ENCODE measurements around the gene RIPOR3. TPM values are rescaled to one million over a fixed set of nuclear protein-coding genes. Genes with fewer than 3 reads are reported as not detected.

The RIPOR3 gene
- total RNA-seq, 1 donor from 2014 or later: 0.53 TPM

DNA sequence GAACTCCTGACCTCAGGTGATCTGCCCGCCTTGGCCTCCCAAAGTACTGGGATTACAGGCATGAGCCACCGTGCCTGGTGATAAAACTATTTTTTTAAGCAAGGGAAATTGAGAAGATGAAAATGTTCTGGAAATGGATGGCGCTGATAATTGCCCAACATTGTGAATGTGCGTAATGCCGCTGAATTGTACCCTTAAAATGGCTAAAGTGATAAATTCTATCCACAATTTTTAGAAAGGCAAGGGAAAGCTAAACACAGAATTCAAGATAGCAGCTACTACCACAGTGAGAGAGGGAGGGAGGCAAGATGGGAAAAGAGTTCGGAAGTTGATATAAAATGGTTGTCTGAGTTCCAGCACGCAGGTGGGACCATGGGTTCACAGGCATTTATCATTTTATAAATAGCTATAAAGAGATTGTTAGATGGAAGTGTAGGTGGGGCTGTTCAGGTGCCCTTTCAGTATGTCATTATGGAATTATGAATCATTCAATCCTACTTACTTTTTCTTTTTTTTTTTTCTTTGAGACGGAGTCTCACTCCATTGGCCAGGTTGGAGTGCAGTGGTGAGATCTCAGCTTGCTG is 8.3 kb downstream of the RIPOR3 start:
- Histone ChIP-seq H3K4me3 (ENCODE audit: low read depth, low read length) (no peak overlapping the region), H3K27me3 (ENCODE audit: control insufficient read depth, insufficient read depth, low read length) (no peaks in the 10 kb centered on the region), H3K36me3 (ENCODE audit: control insufficient read depth, insufficient read depth, low read length) (no peaks in the 10 kb centered on the region)
- TF ChIP-seq, protein P1, sequence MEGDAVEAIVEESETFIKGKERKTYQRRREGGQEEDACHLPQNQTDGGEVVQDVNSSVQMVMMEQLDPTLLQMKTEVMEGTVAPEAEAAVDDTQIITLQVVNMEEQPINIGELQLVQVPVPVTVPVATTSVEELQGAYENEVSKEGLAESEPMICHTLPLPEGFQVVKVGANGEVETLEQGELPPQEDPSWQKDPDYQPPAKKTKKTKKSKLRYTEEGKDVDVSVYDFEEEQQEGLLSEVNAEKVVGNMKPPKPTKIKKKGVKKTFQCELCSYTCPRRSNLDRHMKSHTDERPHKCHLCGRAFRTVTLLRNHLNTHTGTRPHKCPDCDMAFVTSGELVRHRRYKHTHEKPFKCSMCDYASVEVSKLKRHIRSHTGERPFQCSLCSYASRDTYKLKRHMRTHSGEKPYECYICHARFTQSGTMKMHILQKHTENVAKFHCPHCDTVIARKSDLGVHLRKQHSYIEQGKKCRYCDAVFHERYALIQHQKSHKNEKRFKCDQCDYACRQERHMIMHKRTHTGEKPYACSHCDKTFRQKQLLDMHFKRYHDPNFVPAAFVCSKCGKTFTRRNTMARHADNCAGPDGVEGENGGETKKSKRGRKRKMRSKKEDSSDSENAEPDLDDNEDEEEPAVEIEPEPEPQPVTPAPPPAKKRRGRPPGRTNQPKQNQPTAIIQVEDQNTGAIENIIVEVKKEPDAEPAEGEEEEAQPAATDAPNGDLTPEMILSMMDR (IDR thresholded peaks at IDR 0.05; ENCODE audit: insufficient read depth, low read length, severe bottlenecking): no peak
- no peak for FAIRE-seq
- DNase-seq (ENCODE audit: low read depth): no peak

DNA sequence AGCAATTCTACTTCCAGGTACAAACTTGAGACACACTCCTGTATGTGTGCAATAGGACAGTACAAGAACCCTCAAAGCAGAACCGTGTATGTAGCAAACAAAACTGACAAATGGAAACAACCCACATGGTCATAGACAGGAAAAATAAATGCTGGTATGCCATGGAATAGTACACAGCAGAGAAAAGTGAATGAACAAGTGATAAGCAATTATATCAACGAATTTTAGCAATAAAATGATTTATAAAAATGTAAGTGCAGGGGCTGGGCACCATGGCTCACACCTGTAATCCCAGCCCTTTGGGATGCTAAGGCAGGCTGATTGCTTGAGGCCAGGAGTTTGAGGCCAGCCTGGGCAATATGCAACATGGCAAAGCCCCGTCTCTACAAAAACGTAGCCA is 9.3 kb downstream of the RIPOR3 start:
- Histone ChIP-seq H3K36me3 (ENCODE audit: control insufficient read depth, insufficient read depth, low read length) (no peaks in the 10 kb centered on the region), H3K4me3 (ENCODE audit: low read depth, low read length) (no peak overlapping the region), H3K27me3 (ENCODE audit: control insufficient read depth, insufficient read depth, low read length) (no peaks in the 10 kb centered on the region)
- no peak for FAIRE-seq
- TF ChIP-seq, protein P1 (IDR thresholded peaks at IDR 0.05; ENCODE audit: insufficient read depth, low read length, severe bottlenecking): no peak
- DNase-seq (ENCODE audit: low read depth): no peak

DNA sequence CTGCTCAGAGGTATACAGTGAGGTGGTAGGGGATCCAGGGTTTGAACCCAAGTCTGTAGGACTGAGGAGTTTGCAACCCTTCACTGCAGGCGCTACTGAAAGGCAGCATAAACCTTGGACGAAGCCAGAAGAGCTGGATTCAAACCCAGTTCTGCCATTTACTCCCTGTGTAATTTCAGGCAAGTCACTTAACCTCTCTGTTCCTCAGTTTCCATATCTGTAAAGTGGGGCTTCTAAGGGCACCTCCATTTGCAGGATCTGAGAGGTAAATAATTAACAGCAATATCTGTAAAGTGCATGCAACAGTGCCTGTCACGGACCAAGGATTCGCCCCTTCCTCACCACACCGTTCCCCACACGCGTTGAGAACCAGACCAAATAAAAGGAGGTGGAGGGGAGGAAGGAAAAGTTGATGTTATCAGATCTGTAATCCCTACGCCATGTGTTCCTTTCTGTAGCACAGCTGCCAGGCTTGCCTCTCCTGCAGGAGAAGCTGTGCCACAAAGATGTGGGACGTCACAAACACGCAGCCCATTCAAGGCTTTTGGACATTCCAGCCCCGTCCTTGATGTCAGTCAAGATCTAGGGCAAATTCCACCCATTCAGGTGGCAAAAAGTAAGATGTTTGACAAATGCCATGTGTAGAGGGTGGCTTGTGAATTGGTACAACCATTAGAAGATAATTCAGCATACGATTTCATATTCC is 9.8 kb downstream of the RIPOR3 start:
- H3K4me3 ChIP-seq (ENCODE audit: low read depth, low read length): no peak overlapping the region
- no peaks in the 10 kb centered on the region for H3K27me3 ChIP-seq (ENCODE audit: control insufficient read depth, insufficient read depth, low read length)
- H3K36me3 ChIP-seq (ENCODE audit: control insufficient read depth, insufficient read depth, low read length): no peaks in the 10 kb centered on the region
- TF ChIP-seq, protein P1 (IDR thresholded peaks at IDR 0.05; ENCODE audit: insufficient read depth, low read length, severe bottlenecking): no peak
- DNase-seq (ENCODE audit: low read depth) (no peak), FAIRE-seq (no peak)

DNA sequence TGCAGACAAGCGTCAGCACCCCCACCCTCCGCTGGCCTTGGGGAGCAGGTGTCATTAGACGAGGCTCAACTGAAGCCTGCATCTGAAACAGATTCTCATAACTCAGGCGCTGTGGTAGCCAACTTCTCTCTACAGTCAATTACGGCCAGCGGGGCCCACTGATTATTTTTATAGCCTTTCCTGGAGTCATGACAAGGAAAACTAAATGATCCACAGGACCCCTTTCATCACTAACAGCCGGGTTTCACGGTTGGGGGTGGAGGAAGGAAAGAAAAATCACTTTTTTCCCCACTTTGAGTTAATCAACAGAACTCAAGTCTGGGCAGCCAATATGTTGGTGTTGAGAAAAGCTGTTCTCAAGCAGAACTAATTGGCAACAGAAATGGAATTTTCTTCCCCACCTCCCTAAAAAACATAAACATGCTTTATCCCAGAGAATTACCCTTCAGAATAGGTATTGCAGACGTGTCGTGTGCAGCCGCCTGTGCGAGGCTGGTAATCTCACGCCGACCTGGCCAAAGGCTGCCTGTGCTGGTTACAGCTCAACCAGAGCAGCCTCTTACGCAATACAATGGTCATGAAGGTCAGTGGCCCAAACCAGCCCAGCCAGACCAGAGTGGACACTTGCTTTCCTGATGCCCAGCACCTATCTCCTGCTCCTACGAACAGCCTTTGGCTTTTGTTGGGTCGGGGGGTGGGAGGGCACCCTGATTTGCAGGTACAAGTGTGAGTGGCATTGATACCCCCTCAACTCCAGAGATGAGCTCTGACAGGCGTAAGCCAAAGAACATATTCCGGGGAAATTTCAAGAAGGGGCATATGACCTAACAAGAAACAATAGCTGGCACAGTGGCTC is 11.0 kb downstream of the RIPOR3 start:
- no peak for DNase-seq (ENCODE audit: low read depth)
- Histone ChIP-seq H3K36me3 (ENCODE audit: control insufficient read depth, insufficient read depth, low read length) (no peaks in the 10 kb centered on the region), H3K4me3 (ENCODE audit: low read depth, low read length) (no peak overlapping the region), H3K27me3 (ENCODE audit: control insufficient read depth, insufficient read depth, low read length) (no peaks in the 10 kb centered on the region)
- FAIRE-seq: no peak
- TF ChIP-seq, protein P1 (IDR thresholded peaks at IDR 0.05; ENCODE audit: insufficient read depth, low read length, severe bottlenecking): no peak

- Histone ChIP-seq H3K4me3 (ENCODE audit: low read depth, low read length) (no peak overlapping the region), H3K36me3 (ENCODE audit: control insufficient read depth, insufficient read depth, low read length) (no peaks in the 10 kb centered on the region), H3K27me3 (ENCODE audit: control insufficient read depth, insufficient read depth, low read length) (no peaks in the 10 kb centered on the region)
- DNase-seq (ENCODE audit: low read depth) (no peak), FAIRE-seq (no peak)
- TF ChIP-seq, protein P1 (IDR thresholded peaks at IDR 0.05; ENCODE audit: insufficient read depth, low read length, severe bottlenecking): no peak
These were observed 11.6 kb downstream of the RIPOR3 start for GRCh38 chr20:50679753-50680104.
